ENCODE measurements around the gene NCOA6. TPM values are rescaled to one million over a fixed set of nuclear protein-coding genes. Genes with fewer than 3 reads are reported as not detected.

The NCOA6 gene
- total RNA-seq, 1 donor from 2014 or later: 29.1 TPM

- Mint-ChIP-seq H3K4me3 (ENCODE audit: low read depth) (peak overlapping the region; percentile 99), H3K27me3 (ENCODE audit: low read depth) (peaks cover 12% of the 10 kb centered on the region), H3K9me3 (no peaks in the 10 kb centered on the region), H3K4me1 (ENCODE audit: low read depth) (peaks cover 19% of the 10 kb centered on the region), H3K27ac (no peak overlapping the region), H3K36me3 (ENCODE audit: low read depth) (no peaks in the 10 kb centered on the region)
- no peak for DNase-seq (ENCODE audit: low spot score)
- intact Hi-C loops (cut with micrococcal nuclease): no loop called here
Measured at GRCh38 chr20:34703061-34703423, 122.4 kb downstream of the NCOA6 start.

DNA sequence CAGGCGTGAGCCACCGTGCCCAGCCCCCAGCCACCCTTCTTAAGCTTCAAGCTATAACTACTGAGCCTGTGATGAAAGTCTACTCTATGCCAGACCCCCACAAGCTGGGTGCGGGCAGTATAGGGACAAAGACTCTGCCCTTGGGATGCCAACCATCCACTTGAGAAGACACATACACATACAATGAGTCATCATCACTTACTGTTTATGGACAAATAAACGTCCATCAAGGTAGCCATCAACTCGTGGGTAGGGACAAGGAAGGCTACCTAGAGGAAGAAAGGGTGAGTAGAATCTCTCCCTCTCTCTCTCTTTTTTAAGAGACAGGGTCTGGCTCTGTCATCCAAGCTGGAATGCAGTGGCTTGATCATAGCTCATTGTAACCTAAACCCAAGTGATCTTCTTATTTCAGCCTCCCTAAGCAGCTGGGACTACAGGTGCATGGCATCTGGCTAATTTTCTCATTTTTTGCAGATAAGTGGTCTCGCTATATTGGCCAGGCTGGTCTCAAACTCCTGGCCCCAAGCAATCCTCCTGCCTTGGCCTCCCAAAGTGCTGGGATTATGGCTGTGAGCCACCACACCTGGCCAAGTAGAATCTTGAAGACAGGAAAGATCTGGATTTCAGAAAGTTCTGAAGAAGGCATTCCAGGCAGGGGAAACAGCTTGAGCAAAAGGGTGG, 123.9 kb downstream of the NCOA6 start:
- intact Hi-C loops (cut with micrococcal nuclease): no loop called here
- H3K9me3 Mint-ChIP-seq: no peaks in the 10 kb centered on the region
- H3K4me3 Mint-ChIP-seq (ENCODE audit: low read depth): no peak overlapping the region
- H3K27ac Mint-ChIP-seq: no peak overlapping the region
- no peaks in the 10 kb centered on the region for H3K36me3 Mint-ChIP-seq (ENCODE audit: low read depth)
- DNase-seq (ENCODE audit: low spot score): no peak
- peaks cover 15% of the 10 kb centered on the region for H3K27me3 Mint-ChIP-seq (ENCODE audit: low read depth)
- H3K4me1 Mint-ChIP-seq (ENCODE audit: low read depth): peaks cover 16% of the 10 kb centered on the region

- DNase-seq (ENCODE audit: low spot score): no peak
- Mint-ChIP-seq H3K4me3 (ENCODE audit: low read depth) (no peak overlapping the region), H3K27ac (no peak overlapping the region), H3K9me3 (no peaks in the 10 kb centered on the region), H3K4me1 (ENCODE audit: low read depth) (no peaks in the 10 kb centered on the region), H3K36me3 (ENCODE audit: low read depth) (no peaks in the 10 kb centered on the region), H3K27me3 (ENCODE audit: low read depth) (peaks cover 7% of the 10 kb centered on the region)
- intact Hi-C loops (cut with micrococcal nuclease): no loop called here
Measured at GRCh38 chr20:34693414-34693813, 132.0 kb downstream of the NCOA6 start.

DNA sequence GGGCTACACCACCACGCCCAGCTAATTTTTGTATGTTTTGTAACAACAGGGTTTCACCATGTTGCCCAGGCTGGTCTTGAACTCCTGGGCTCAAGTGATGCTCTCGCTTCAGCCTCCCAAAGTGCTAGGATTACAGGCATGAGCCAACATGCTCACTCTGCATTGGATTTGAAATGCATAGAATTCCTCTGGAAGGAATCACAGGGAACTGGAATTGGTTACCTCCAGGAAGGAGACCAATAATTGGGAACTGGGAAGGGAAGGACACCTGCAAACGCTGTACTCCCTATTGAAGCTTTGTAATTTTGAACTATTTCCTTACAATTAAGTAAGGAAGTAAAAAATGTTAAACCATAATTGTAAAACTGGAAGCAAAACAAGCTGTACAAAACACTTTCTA, 133.6 kb downstream of the NCOA6 start:
- peaks cover 3% of the 10 kb centered on the region for H3K27me3 Mint-ChIP-seq (ENCODE audit: low read depth)
- no peak overlapping the region for H3K4me3 Mint-ChIP-seq (ENCODE audit: low read depth)
- intact Hi-C loops (cut with micrococcal nuclease): no loop called here
- H3K9me3 Mint-ChIP-seq: no peaks in the 10 kb centered on the region
- DNase-seq (ENCODE audit: low spot score): no peak
- H3K4me1 Mint-ChIP-seq (ENCODE audit: low read depth): no peaks in the 10 kb centered on the region
- no peak overlapping the region for H3K27ac Mint-ChIP-seq
- H3K36me3 Mint-ChIP-seq (ENCODE audit: low read depth): no peaks in the 10 kb centered on the region

- H3K36me3 Mint-ChIP-seq (ENCODE audit: low read depth): no peaks in the 10 kb centered on the region
- no peaks in the 10 kb centered on the region for H3K9me3 Mint-ChIP-seq
- H3K27me3 Mint-ChIP-seq (ENCODE audit: low read depth): no peaks in the 10 kb centered on the region
- no peak overlapping the region for H3K4me3 Mint-ChIP-seq (ENCODE audit: low read depth)
- H3K4me1 Mint-ChIP-seq (ENCODE audit: low read depth): no peaks in the 10 kb centered on the region
- no peak for DNase-seq (ENCODE audit: low spot score)
- H3K27ac Mint-ChIP-seq: no peak overlapping the region
- intact Hi-C loops (cut with micrococcal nuclease): no loop called here
Measured at GRCh38 chr20:34689486-34689885, 136.0 kb downstream of the NCOA6 start.

DNA sequence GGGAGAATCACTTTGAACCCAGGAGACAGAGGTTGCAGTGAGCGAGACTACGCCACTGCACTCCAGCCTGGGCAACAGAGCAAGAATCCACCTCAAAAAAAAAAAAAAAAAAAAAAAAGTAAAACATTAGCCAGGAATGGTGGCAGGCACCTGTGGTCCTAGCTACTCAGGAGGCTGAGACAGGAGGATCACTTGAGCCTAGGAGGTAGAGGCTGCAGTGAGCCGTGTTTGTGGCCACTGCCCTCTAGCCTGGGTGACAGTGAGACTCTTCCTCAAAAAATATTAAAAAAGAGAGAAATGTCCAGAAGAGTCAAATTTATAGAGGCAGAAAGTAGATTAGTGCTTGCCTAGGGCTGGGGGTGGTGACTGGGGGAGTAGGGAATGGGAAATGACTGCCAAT, 141.8 kb downstream of the NCOA6 start:
- peaks cover 7% of the 10 kb centered on the region for H3K4me1 Mint-ChIP-seq (ENCODE audit: low read depth)
- no peaks in the 10 kb centered on the region for H3K36me3 Mint-ChIP-seq (ENCODE audit: low read depth)
- no peak overlapping the region for H3K4me3 Mint-ChIP-seq (ENCODE audit: low read depth)
- no peak for DNase-seq (ENCODE audit: low spot score)
- H3K27ac Mint-ChIP-seq: no peak overlapping the region
- no peaks in the 10 kb centered on the region for H3K27me3 Mint-ChIP-seq (ENCODE audit: low read depth)
- H3K9me3 Mint-ChIP-seq: no peaks in the 10 kb centered on the region
- intact Hi-C loops (cut with micrococcal nuclease): no loop called here

GRCh38 chr20:34680586-34681175, 144.8 kb downstream of the NCOA6 start:
- peaks cover 17% of the 10 kb centered on the region for H3K4me1 Mint-ChIP-seq (ENCODE audit: low read depth)
- no peak for DNase-seq (ENCODE audit: low spot score)
- H3K36me3 Mint-ChIP-seq (ENCODE audit: low read depth): no peaks in the 10 kb centered on the region
- no peak overlapping the region for H3K4me3 Mint-ChIP-seq (ENCODE audit: low read depth)
- no peaks in the 10 kb centered on the region for H3K27me3 Mint-ChIP-seq (ENCODE audit: low read depth)
- no peaks in the 10 kb centered on the region for H3K9me3 Mint-ChIP-seq
- H3K27ac Mint-ChIP-seq: no peak overlapping the region
- intact Hi-C loops (cut with micrococcal nuclease): no loop called here

DNA sequence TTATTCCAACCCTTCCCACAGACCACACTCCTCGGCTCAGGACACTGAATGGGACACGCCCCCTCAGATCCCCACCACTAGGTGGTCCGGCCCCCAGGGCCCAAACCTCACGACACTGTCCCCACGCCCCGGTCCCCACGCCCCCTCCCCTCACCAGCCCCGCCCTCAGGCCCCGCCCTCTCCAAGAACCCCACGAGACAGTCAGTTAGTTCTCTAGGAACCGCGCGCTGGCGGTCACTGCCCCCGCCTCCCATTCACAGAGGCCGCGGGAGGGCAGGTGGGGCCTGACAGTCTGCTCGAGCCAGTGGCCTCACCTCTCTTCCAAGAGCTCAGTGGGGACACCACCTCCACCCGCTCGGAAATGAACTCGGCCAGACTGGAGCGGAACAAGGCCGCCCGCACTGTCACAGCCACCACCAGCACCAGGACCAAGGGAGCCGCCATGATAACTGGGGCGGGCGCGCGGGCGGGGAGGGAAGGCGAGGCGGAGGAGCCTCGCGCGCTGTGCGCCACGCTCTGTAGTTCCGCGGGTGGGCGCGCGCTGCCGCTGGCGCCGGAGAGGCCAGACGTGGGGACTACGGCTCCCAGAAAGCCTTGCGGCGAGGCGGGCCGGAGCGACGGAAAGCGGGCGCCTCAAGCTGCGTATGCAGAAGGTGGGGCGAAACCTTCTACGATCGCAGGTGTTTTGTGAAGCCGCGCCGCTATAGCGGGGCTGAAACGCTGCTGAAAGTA, 148.6 kb downstream of the NCOA6 start, which contains the start of gene PIGU:
PIGU (minus strand) TSS at position 451 of the 732 bp plus-strand sequence; CDS start at position 444, 7 bp downstream.
- Mint-ChIP-seq H3K27ac (peak within 1 kb of the TSS; percentile 96), H3K36me3 (ENCODE audit: low read depth) (no peaks in the 10 kb centered on the region), H3K4me3 (ENCODE audit: low read depth) (peak within 1 kb of the TSS; percentile 93), H3K9me3 (no peaks in the 10 kb centered on the region), H3K27me3 (ENCODE audit: low read depth) (no peaks in the 10 kb centered on the region), H3K4me1 (ENCODE audit: low read depth) (peaks cover 17% of the 10 kb centered on the region)
- intact Hi-C loops (cut with micrococcal nuclease): loop anchor here (1.0 to 10.0 kb wide), 5 partner anchors 32 to 365 kb away; partner anchors contain the start of genes DYNLRB1 and ITCH
- DNase-seq (ENCODE audit: low spot score): peak; percentile 96

DNA sequence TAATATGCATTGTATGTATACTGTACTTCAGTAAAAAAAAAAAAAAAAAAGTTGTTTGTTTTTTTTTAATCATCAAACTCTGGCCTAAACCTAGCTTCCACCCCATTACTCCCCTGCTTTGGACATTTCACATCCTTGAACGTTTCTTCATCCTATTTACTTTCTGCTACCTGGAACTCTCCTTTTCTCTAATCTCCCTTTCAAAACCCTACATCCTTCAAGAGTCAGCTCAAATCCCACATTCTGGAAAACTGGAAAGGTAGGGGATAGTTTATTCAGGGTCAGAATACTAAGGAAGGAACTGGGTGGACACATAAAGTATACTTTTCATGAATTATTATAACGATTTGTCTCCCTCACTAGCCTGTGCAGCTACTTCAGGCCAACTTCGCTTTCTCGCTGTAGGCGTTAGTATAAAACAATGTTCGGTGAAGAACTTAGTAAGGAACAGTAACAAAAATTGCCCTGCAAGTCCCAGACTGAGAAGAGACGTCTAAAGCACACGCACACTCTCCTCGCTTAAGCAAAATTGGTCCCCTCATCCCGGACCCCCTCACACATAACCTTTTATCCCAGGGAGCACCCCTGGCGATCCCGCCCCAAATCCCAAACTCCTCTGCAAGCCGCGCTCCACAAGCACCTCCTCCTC, 149.3 kb downstream of the NCOA6 start:
- H3K36me3 Mint-ChIP-seq (ENCODE audit: low read depth): no peaks in the 10 kb centered on the region

DNA sequence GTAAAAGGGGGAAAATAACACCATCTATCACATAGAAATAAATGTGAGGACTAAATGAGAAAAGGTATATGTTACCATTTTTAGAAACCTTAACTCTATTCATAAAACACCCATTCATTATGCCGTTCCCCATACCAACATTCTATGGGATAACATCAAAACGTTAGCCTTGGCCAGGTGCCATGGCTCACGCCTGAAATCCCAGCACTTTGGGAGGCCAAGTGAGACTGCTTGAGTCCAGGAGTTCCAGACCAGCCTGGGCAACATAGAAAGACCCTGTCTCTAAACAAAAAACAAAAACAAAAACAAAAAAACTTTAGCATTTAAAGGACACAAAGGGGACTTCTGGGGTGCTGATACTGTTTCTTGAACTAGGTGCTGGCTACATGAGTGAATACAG, 149.9 kb downstream of the NCOA6 start:
- H3K27me3 Mint-ChIP-seq (ENCODE audit: low read depth): no peaks in the 10 kb centered on the region
- H3K4me3 Mint-ChIP-seq (ENCODE audit: low read depth): peak overlapping the region; percentile 27
- H3K4me1 Mint-ChIP-seq (ENCODE audit: low read depth): peaks cover 17% of the 10 kb centered on the region
- DNase-seq (ENCODE audit: low spot score): no peak
- no peaks in the 10 kb centered on the region for H3K9me3 Mint-ChIP-seq
- no peak overlapping the region for H3K27ac Mint-ChIP-seq
- no peaks in the 10 kb centered on the region for H3K36me3 Mint-ChIP-seq (ENCODE audit: low read depth)
- intact Hi-C loops (cut with micrococcal nuclease): loop anchor here (5.0 to 10.0 kb wide), 3 partner anchors 59 to 363 kb away; partner anchors contain the start of gene DYNLRB1

More for the DNA sequence above, 149.3 kb downstream of the NCOA6 start:
- Mint-ChIP-seq H3K9me3 (no peaks in the 10 kb centered on the region), H3K27me3 (ENCODE audit: low read depth) (no peaks in the 10 kb centered on the region), H3K4me1 (ENCODE audit: low read depth) (peaks cover 17% of the 10 kb centered on the region), H3K4me3 (ENCODE audit: low read depth) (peak overlapping the region; percentile 93), H3K27ac (peak overlapping the region; percentile 96)
- no peak for DNase-seq (ENCODE audit: low spot score)
- intact Hi-C loops (cut with micrococcal nuclease): loop anchor here (2.0 to 10.0 kb wide), 4 partner anchors 59 to 364 kb away; partner anchors contain the start of genes DYNLRB1 and ITCH

DNA sequence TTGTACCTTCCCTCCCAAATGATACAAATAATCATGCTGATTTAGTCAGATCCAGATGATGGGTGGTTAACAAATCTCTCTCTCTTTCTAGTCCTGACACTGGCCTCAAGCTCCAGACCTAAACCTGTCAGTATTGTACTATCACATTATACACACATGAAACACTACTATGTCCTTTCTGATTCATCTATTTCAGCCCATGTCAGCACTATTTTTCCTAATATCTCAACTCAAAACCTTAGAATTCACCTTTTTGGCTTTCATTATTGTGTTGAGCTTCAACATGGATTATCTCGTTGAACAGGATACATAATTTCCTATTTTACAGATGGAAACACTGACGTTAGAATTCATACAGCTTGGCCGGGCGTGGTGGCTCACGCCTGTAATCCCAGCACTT, 152.0 kb downstream of the NCOA6 start:
- Mint-ChIP-seq H3K4me3 (ENCODE audit: low read depth) (no peak overlapping the region), H3K27ac (no peak overlapping the region), H3K4me1 (ENCODE audit: low read depth) (peaks cover 9% of the 10 kb centered on the region), H3K27me3 (ENCODE audit: low read depth) (no peaks in the 10 kb centered on the region), H3K9me3 (no peaks in the 10 kb centered on the region), H3K36me3 (ENCODE audit: low read depth) (peaks cover 3% of the 10 kb centered on the region)
- intact Hi-C loops (cut with micrococcal nuclease): loop anchor here (10.0 kb wide), 1 partner anchor 61 kb away; no protein-coding TSS in a partner anchor
- DNase-seq (ENCODE audit: low spot score): no peak

- Mint-ChIP-seq H3K4me3 (ENCODE audit: low read depth) (no peak overlapping the region), H3K36me3 (ENCODE audit: low read depth) (peaks cover 3% of the 10 kb centered on the region), H3K27me3 (ENCODE audit: low read depth) (no peaks in the 10 kb centered on the region), H3K9me3 (no peaks in the 10 kb centered on the region), H3K27ac (no peak overlapping the region), H3K4me1 (ENCODE audit: low read depth) (no peaks in the 10 kb centered on the region)
- DNase-seq (ENCODE audit: low spot score): no peak
- intact Hi-C loops (cut with micrococcal nuclease): no loop called here
Measured at GRCh38 chr20:34669094-34669493, 156.4 kb downstream of the NCOA6 start.
